Trophoblast cell (in vitro differentiated cells and primary cell): ENCODE results near the gene OGA.

ENCODE experiments used
- DNase-seq, 2 donors: peaks; one replicate each; pipeline ENCODE4 v3.0.0-alpha.2; 2016
- H2AFZ ChIP-seq: 2 replicates; pipeline ENCODE4 v1.6.1; 2013; ENCODE audit warnings: low read length, moderate library complexity, mild to moderate bottlenecking; ENCODE audit not compliant: insufficient read depth, poor library complexity
- H2AK5ac ChIP-seq: 2 replicates; pipeline ENCODE4 v1.6.1; 2013; ENCODE audit warnings: mild to moderate bottlenecking, low read length
- H2BK120ac ChIP-seq: 2 replicates; pipeline ENCODE4 v1.6.1; 2013; ENCODE audit warnings: low read length, mild to moderate bottlenecking, moderate library complexity; ENCODE audit not compliant: insufficient read depth, poor library complexity
- H2BK12ac ChIP-seq: 2 replicates; pipeline ENCODE4 v1.6.1; 2013; ENCODE audit warnings: mild to moderate bottlenecking, low read length, moderate library complexity
- H2BK5ac ChIP-seq: 2 replicates; pipeline ENCODE4 v1.6.1; 2013; ENCODE audit warnings: low read length, low read depth, moderate library complexity, mild to moderate bottlenecking; ENCODE audit not compliant: poor library complexity
- H3K14ac ChIP-seq: 2 replicates; pipeline ENCODE4 v1.6.1; 2013; ENCODE audit warnings: mild to moderate bottlenecking, low read length
- H3K18ac ChIP-seq: 2 replicates; pipeline ENCODE4 v1.6.1; 2013; ENCODE audit warnings: mild to moderate bottlenecking, low read length
- H3K23ac ChIP-seq: 2 replicates; pipeline ENCODE4 v1.6.1; 2013; ENCODE audit warnings: low read length
- H3K27ac ChIP-seq: 2 replicates; pipeline ENCODE4 v1.5.1; 2013; ENCODE audit warnings: low read depth, mild to moderate bottlenecking, inconsistent platforms, low read length, moderate library complexity
- H3K27me3 ChIP-seq: 2 replicates; pipeline ENCODE4 v1.6.1; 2013; ENCODE audit warnings: inconsistent platforms, mild to moderate bottlenecking, low read length, moderate library complexity; ENCODE audit not compliant: insufficient read depth
- H3K36me3 ChIP-seq, 2 experiments: 1 replicate in 1 of 2; 2 replicates in 1 of 2; pipeline ENCODE4 v1.6.1; 2013; ENCODE audit warnings: low read length in 2 of 2, mild to moderate bottlenecking in 2 of 2, moderate library complexity in 1 of 2; ENCODE audit not compliant: insufficient read depth in 2 of 2, control insufficient read depth in 1 of 2
- H3K4ac ChIP-seq: 2 replicates; pipeline ENCODE4 v1.6.1; 2013; ENCODE audit warnings: low read depth, mild to moderate bottlenecking, low read length, moderate library complexity
- H3K4me1 ChIP-seq, 2 experiments: 1 replicate in 1 of 2; 2 replicates in 1 of 2; pipeline ENCODE4 v1.6.1; 2013; ENCODE audit warnings: low read length in 2 of 2, mild to moderate bottlenecking in 2 of 2, moderate library complexity in 1 of 2; ENCODE audit not compliant: insufficient read depth in 2 of 2, control insufficient read depth in 1 of 2
- H3K4me2 ChIP-seq: 2 replicates; pipeline ENCODE4 v1.6.1; 2013; ENCODE audit warnings: inconsistent platforms, mild to moderate bottlenecking, low read length, moderate library complexity
- H3K4me3 ChIP-seq: 2 replicates; pipeline ENCODE4 v1.5.1; 2013; ENCODE audit warnings: mild to moderate bottlenecking, low read depth, low read length, inconsistent platforms
- H3K79me1 ChIP-seq: one replicate; pipeline ENCODE4 v1.6.1; 2013; ENCODE audit warnings: low read length
- H3K79me2 ChIP-seq: 2 replicates; pipeline ENCODE4 v1.6.1; 2013; ENCODE audit warnings: low read length, mild to moderate bottlenecking; ENCODE audit not compliant: control insufficient read depth, insufficient read depth, poor library complexity
- H3K9ac ChIP-seq: 2 replicates; pipeline ENCODE4 v1.6.1; 2013; ENCODE audit warnings: mild to moderate bottlenecking, low read length
- H3K9me3 ChIP-seq: 2 replicates; pipeline ENCODE4 v1.6.1; 2013; ENCODE audit warnings: low read depth, mild to moderate bottlenecking, control low read depth, inconsistent platforms, low read length; ENCODE audit not compliant: insufficient read depth
- H4K12ac ChIP-seq: 2 replicates; pipeline ENCODE4 v1.6.1; 2013; ENCODE audit warnings: low read depth, mild to moderate bottlenecking, low read length, moderate library complexity
- H4K8ac ChIP-seq: 2 replicates; pipeline ENCODE4 v1.6.1; 2013; ENCODE audit warnings: low read depth, mild to moderate bottlenecking, low read length, moderate library complexity
- H4K91ac ChIP-seq: one replicate; pipeline ENCODE4 v1.6.1; 2013; ENCODE audit warnings: low read depth, mild to moderate bottlenecking, low read length, moderate library complexity
- WGBS: extraction: QIAGEN DNeasy Blood & Tissue Kit; methylation state at CpG from one replicate; pipeline ENCODE4 v1.1.7; 2013; ENCODE audit warnings: missing lambda C conversion rate; ENCODE audit not compliant: insufficient read length, insufficient coverage; ENCODE audit errors: extremely low coverage; 5-methylcytosine and 5-hydroxymethylcytosine counted together

The OGA gene

GRCh38 chr10:101857802-101858476, 39.7 kb upstream of the OGA start:
- Histone ChIP-seq H4K12ac (no peak overlapping the region), H2AFZ (no peak overlapping the region), H3K14ac (no peak overlapping the region), H3K9me3 (no peaks in the 10 kb centered on the region), H2BK12ac (no peak overlapping the region), H3K79me1 (no peaks in the 10 kb centered on the region), H3K4me1 (no peaks in the 10 kb centered on the region), H3K23ac (no peak overlapping the region), H3K4me3 (no peak overlapping the region), H4K91ac (no peak overlapping the region), H3K4me2 (no peak overlapping the region), H3K4ac (no peak overlapping the region), H2BK120ac (no peak overlapping the region), H3K79me2 (no peaks in the 10 kb centered on the region), H2BK5ac (no peak overlapping the region), H3K18ac (no peak overlapping the region), H2AK5ac (no peak overlapping the region), H3K27ac (no peak overlapping the region), H3K36me3 (no peaks in the 10 kb centered on the region), H4K8ac (no peak overlapping the region), H3K27me3 (no peaks in the 10 kb centered on the region), H3K9ac (no peak overlapping the region)
- DNase-seq = no peak
- no CpG with 5 or more reads among the region's 1 CpG for WGBS

GRCh38 chr10:101856626-101857025, 38.4 kb upstream of the OGA start:
- H3K9me3 ChIP-seq = no peaks in the 10 kb centered on the region
- DNase-seq = no peak

GRCh38 chr10:101851411-101852116, 33.3 kb upstream of the OGA start:
- Histone ChIP-seq H3K14ac (no peak overlapping the region), H2BK5ac (no peak overlapping the region), H4K91ac (no peak overlapping the region), H2BK120ac (no peak overlapping the region), H3K4me1 (peaks cover 0 to 2% of the 10 kb centered on the region in 2 experiments), H3K9me3 (no peaks in the 10 kb centered on the region), H3K18ac (no peak overlapping the region), H3K27ac (no peak overlapping the region), H3K79me2 (no peaks in the 10 kb centered on the region), H4K8ac (no peak overlapping the region), H3K23ac (no peak overlapping the region), H4K12ac (no peak overlapping the region), H3K4me3 (no peak overlapping the region), H3K36me3 (peaks cover 0 to 2% of the 10 kb centered on the region in 2 experiments), H3K9ac (no peak overlapping the region), H3K79me1 (no peaks in the 10 kb centered on the region), H3K27me3 (no peaks in the 10 kb centered on the region), H3K4ac (no peak overlapping the region), H2AK5ac (no peak overlapping the region), H2AFZ (no peak overlapping the region), H3K4me2 (no peak overlapping the region), H2BK12ac (no peak overlapping the region)
- no peak for DNase-seq
- WGBS = no CpG with 5 or more reads among the region's 4 CpGs

More at GRCh38 chr10:101856626-101857025, 38.4 kb upstream of the OGA start:
- Histone ChIP-seq H3K79me1 (no peaks in the 10 kb centered on the region), H3K14ac (no peak overlapping the region), H3K4ac (no peak overlapping the region), H3K4me3 (no peak overlapping the region), H4K12ac (no peak overlapping the region), H2AK5ac (no peak overlapping the region), H3K27me3 (no peaks in the 10 kb centered on the region), H3K18ac (no peak overlapping the region), H3K9ac (no peak overlapping the region), H3K36me3 (no peaks in the 10 kb centered on the region), H2BK12ac (no peak overlapping the region), H3K4me2 (no peak overlapping the region), H4K91ac (no peak overlapping the region), H3K4me1 (no peaks in the 10 kb centered on the region), H3K79me2 (no peaks in the 10 kb centered on the region), H4K8ac (no peak overlapping the region), H2AFZ (no peak overlapping the region), H2BK5ac (no peak overlapping the region), H2BK120ac (no peak overlapping the region), H3K27ac (no peak overlapping the region), H3K23ac (no peak overlapping the region)

- peaks cover 0 to 2% of the 10 kb centered on the region in 2 experiments for H3K36me3 ChIP-seq
Measured at GRCh38 chr10:101850749-101851148, 32.5 kb upstream of the OGA start.

More at GRCh38 chr10:101850749-101851148, 32.5 kb upstream of the OGA start:
- H3K79me1 ChIP-seq = no peaks in the 10 kb centered on the region
- DNase-seq = no peak
- no peak overlapping the region for H4K91ac ChIP-seq
- no peak overlapping the region for H4K8ac ChIP-seq
- no peak overlapping the region for H2BK12ac ChIP-seq
- H3K27ac ChIP-seq = no peak overlapping the region
- H3K27me3 ChIP-seq = no peaks in the 10 kb centered on the region
- no peak overlapping the region for H3K14ac ChIP-seq
- H4K12ac ChIP-seq = no peak overlapping the region
- H2AFZ ChIP-seq = no peak overlapping the region
- no peaks in the 10 kb centered on the region for H3K79me2 ChIP-seq
- no peak overlapping the region for H3K23ac ChIP-seq
- no peak overlapping the region for H3K9ac ChIP-seq
- no peak overlapping the region for H3K4me2 ChIP-seq
- no peak overlapping the region for H2AK5ac ChIP-seq
- no CpG with 5 or more reads among the region's 3 CpGs for WGBS
- H2BK5ac ChIP-seq = no peak overlapping the region
- H3K18ac ChIP-seq = no peak overlapping the region
- H3K9me3 ChIP-seq = no peaks in the 10 kb centered on the region
- no peak overlapping the region for H3K4ac ChIP-seq
- H2BK120ac ChIP-seq = no peak overlapping the region
- H3K4me1 ChIP-seq = peaks cover 0 to 2% of the 10 kb centered on the region in 2 experiments
- no peak overlapping the region for H3K4me3 ChIP-seq
